ENCODE data around the gene PPDPF.
"Not testable (repeated sequence)": the region's sequence is repeated elsewhere in the genome, so short reads cannot be mapped to it uniquely, and the experiment has no call there.

The PPDPF gene

DNA sequence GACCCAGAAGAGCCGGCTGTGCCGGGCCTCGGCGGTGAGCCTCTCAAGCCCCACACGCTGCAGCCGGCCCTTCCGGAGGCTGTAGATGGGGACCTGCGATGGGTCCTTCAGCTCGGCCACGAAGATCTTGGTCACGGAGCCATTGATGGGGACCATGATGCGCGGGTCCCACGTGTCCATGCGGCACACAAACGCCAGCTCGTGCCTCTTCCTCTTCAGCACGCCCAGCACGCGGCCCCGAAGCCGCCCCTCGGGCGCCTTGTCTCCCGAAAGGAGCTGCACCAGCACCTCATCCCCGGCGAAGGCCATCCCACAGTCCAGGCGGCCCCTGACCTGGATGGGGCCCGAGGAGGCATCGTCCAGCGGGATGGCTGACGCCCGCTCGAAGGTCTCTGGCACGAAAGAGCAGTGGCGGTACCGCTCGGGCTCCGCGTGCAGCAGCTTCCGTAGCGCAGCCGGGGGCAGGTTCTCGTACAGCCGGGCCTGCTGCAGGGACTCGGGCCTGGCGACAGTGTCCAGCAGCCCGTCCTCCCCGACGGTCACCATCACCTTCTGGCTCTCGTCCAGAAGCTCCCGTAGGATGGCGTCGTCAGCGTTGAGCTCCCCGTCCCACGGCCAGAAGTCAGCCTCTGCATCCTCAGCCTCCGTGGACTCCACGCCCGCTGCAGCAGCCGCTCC lies 44.6 kb downstream of the PPDPF start:
- DNase-seq (ENCODE audit: low spot score), result no peak

DNA sequence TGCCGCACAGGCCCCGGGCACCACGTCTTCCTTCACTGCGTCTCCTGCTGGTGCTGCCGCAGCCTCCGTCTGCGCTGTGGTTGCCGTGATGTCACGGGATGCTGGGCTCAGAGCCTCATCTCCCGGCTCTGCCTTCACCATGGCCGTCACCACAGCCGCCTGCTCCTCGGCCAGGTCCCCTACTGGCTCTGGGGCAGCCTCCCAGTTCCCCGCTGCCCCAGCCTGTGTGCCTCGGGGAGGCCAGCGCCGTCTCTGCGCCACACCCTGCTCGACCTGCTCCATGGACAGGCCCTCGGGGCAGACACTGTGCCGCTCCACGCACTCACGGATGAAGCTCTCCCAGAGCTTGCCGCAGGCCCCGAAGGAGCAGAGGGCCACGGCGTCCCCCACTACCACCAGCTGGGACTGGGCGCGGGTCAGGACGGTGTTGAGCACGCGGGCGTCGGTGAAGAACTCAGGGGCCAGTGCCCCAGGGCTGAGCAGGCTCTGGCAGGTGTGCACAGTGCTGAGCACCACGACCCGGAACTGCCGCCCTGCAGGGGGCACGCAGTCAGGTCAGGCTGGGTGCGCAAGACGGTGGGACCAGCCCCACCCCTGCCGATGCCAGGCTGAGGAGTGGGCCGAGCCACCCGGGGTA lies 45.3 kb downstream of the PPDPF start:
- DNase-seq (ENCODE audit: low spot score), result no peak

DNA sequence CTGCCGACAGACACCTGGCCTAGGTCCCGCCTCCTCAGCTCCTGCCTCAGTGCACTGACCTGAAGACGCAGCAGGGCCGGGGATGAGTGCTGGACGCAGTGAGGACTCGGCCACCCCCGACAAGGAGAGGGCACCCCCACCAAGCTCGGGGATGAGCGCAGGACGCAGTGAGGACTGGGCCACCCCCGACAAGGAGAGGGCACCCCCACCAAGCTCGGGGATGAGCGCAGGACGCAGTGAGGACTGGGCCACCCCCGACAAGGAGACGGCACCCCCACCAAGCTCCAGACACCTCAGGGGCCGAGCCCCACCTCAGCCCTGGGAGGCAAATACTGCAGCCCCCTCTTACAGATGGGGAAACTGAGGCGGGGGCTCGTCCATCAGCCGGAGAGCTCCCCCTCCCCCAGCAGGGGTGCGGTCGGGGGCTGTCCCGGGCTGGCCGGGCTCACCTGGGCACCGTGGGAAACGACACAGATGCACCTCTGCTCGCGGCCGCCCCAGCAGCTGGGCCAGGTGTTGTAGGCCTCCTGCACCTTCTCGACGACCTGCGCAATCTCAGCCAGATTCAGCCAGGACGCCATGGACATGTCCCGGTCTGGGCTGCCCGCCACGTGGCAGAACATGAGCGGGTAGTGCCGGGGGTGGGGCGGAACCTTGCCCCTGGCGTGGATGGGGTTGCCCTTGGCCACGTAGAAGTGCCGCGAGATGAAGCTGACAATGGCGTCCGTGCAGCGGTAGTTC lies 46.0 kb downstream of the PPDPF start:
- DNase-seq (ENCODE audit: low spot score), result no peak

DNA sequence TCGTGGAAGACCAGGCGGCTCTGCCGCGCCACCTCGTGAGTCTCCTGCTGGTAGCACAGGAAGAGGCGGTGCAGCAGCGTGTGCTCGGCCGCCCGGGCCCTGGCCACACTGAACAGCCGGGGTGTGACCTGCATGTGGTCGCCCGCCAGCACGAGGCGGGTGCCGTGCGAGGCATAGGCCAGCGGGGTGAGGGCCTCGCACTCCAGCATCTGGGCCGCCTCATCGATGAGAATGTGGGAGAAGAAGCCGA lies 46.5 kb downstream of the PPDPF start:
- DNase-seq (ENCODE audit: low spot score), result no peak

DNA sequence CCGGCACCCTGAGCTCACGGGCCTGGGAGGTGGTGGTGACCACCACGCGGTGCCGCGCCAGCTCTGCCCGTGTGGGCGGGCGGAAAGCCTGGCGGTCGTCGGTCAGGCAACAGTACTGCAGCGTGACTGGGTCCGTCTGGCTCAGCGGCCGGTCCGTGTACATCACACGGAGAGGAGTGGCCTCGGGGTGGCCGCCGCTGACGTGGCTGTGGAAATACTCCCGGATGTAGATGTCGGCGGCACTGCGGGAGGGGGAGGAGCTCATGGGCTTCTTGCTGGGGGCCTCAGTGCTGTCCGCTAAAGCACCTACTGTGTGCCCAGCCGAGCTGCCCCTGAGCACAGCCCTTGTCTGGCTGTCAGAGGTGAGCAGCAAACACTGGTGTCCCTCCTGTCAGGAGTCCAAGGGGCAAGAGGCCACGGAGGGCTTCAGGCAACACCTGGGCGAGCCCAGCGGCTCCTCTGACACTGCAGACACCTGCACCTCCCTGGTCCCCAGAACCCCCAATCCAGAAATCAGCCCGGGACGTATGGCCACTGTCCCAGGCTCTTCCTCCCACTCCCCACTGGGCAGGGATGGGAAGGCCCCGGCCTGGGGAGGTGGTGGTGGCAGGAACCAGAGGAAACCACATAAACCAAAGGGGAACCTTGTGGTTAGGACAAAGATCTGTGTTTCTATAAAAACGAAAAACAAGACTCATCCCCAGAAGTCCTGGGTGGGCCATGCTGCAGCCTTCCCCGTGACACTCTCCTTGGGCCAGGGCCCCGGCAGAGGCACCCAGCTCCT lies 47.0 kb downstream of the PPDPF start:
- DNase-seq (ENCODE audit: low spot score), result no peak

DNA sequence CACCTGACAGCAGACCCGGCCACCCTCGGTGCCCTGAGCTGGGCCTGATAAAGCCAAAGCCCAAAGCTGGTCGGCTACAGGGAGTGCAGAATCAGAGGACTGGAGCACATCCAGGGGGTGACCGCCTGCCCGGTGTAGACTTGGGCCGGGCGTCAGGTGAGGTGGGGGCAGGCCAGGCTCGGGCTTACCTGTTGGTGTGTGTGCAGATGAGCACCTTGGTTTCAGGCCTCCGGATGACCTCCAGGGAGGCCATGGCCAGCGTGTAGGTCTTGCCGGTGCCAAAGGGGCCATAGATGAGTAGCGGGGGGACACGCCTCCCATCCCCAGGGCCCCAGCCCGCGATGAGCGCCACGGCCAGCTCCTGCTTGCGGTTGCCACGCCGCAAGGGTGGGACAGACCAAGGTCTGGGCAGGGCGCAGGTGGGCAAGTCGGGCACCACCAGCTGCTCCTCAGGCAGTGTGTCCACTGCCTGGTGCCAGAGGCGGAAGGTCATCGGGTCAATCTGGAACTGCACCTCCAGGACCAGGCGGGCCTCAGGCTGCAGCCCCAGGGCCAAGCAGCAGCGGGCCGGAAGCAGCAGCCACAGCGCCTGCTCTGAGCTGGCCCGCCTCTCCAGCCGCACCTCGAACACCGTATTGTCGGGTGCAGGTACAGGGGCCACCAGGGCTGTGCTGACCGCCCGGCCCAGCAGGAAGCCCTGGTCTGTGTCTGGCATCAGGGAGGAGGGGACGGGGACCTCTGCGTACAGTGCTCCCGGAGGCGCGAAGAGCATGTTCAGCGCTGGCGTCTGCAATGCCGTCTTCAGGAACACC lies 47.8 kb downstream of the PPDPF start:
- no peak for DNase-seq (ENCODE audit: low spot score)

DNA sequence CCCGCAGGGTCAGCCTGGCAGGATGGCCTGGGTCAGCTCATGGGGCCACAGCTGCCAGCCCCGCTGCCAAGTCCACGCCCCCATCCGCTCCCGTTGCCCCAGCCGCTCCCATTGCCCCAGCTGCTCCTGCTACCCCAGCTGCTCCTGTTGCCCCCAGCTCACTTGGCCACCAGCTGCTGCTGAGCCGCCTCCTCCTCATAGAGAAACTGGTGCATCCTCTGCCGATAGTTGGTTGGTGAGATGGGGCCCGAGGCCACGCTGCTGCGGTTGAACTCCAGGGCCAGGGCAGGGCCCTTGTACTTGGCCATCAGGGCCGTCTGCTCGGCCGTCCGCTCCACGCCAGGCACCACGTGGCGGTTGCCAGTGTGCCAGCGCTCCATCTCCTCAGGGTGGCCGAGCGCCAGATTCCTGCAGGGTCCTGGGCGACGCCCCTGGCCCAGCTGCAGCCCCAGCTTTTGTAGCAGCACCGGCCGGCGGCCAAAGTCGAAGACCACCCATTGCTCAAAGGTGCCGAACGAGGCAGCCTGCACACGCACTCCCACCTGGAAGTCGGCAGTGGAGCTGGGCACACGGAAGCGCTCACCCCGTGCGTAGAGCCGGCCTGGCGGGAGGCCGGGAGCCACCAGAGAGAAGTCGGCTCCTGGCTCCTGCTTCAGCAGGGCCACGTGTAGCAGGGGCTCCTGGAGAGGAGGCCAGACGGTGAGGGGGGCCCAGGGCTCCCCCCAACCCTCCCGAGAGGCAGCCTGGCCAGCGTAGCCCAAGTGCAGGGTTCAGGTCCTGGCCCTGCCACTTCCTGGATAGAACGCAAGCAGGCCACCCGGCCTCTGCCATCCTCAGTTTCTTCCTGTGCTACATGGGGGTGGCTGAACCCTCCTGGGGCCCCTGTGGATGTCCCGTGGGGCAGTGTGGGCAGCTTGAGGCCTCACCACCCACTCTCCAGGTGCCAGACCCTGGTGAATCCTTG lies 48.7 kb downstream of the PPDPF start:
- no peak for DNase-seq (ENCODE audit: low spot score)

DNA sequence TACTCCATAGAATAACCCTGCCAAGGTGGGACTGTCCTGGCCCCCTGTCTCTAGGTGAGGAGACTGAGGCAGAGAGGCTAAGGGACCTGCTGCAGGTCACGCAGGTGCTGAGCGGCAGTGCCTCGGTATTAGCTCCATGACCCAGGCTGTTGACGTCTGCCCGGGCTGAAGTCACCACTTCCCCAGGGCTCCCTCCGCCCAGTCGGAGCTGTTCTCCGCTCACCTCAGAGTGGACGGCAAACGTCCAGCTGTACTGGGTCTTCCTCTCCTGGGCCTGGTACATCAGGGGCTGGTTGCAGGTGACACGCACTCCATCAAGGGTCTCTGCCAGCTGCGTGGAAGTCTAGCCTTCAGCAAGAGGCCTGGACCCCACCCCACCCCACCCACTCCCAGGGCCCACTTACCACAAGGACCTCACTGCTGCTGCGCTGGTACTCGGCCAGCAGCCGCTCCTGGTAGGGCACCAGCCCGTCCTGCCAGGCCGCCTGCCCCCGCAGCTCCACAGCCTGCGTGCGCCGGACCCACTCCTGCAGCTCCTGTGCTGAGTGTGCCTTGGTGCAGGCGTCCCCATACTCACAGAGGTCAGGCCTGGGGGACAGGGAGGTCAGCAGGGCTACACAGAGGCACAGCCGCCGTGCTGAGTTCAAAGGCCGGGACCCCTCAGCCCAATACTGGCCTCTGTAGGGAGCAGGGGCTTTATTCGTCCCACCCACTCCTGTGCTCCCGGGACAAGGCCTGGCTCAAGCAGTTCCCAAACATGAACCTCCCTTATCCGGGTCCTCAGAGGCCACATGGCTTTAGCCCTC lies 49.9 kb downstream of the PPDPF start:
- no peak for DNase-seq (ENCODE audit: low spot score)

DNA sequence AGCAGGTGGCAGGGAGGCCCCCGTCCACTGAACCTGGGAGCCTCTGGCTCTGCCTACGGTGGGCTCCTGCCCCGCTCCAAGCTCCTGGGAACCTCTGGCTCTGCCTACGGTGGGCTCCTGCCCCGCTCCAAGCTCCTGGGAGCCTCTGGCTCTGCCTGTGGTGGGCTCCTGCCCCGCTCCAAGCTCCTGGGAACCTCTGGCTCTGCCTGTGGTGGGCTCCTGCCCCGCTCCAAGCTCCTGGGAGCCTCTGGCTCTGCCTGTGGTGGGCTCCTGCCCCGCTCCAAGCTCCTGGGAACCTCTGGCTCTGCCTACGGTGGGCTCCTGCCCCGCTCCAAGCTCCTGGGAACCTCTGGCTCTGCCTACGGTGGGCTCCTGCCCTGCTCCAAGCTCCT lies 50.5 kb downstream of the PPDPF start:
- DNase-seq (ENCODE audit: low spot score), result not testable (repeated sequence)

Measured in cerebellar cortex (tissue), 1 donor.